C1 segment of cervical spinal cord (tissue), 14 donors: ENCODE data around the gene CLSTN2.

Experiments used
- DNase-seq, 14 donors: peaks; one replicate each; lab custom pipeline; 2025; lab: John Stamatoyannopoulos, UW

Gene CLSTN2

DNA sequence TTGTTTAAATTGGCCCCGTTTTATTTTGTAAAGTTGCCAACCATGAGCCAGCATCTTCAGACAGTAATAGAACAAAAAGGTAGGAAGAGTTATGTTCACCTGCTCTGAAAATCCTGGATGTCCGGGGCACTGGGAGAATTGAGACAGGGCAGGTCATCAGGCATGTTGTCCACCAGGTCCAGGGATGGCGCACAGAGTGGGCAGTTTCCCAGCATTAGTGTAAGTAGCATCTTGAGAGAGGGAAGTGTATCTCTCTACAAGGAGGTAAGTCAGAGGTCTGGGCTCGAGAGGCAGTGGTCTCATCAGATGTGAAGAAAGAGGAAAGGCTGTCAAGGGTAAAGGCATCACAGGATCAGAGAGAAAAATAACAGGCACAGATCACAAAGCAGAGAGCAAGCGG is 339.4 kb downstream of the CLSTN2 start:
- no peak for DNase-seq

DNA sequence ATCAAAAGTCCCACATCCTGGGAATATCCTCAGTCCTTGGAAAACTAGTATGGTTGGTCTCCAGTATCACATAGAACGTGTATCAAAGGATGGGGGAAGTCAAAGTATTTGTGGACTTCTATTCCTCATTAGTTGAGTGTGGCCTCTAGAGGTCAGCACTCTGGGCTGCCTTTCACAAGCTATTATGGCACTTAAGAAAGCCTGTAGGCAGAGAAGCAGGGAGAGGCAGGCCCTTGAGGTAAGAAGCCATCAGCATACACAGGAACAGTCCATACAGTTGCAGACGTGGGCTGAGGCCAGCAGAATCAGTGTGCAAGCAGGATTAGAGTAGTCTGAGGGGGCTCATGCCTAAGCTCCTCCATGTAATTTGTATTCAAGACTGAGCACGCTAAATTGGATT is 341.7 kb downstream of the CLSTN2 start:
- DNase-seq, result no peak

DNA sequence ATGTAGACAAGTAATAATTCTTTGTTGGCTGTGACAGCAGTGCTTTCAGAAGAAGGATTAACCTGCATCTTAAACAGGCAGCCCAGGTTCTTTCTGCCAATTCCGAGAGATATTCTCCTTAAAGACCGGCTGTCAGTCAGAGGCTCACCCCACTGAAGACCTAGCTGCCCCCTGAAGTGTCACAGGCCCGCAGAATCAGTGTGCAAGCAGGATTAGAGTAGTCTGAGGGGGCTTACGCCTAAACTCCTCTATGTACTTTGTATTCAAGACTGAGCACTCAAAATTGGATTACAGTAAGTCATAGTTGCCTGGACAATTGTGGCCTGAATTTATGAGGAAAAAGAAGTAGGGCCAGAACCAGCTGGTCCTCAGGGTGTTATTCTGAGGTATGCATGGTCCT is 342.9 kb downstream of the CLSTN2 start:
- DNase-seq, result no peak

DNA sequence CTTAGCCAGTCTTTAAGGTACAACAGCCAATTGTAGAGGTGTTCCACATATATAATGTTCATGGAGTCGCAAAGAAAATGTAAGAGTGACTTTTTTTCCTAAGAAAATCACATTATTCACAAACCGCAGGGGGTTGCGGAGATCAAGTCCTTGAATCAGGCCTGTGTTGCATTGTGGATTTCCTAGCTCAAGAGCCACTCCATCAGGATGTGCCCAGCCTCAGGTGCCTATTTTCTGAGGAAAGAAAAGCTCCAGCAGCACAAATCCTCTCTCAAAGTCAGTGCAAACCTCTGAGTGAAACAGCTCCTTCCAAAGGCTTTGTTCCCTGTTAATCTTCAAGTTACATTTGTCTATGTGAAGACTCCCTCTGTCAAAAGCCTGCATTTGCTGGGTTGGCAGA is 349.4 kb downstream of the CLSTN2 start:
- no peak for DNase-seq

DNA sequence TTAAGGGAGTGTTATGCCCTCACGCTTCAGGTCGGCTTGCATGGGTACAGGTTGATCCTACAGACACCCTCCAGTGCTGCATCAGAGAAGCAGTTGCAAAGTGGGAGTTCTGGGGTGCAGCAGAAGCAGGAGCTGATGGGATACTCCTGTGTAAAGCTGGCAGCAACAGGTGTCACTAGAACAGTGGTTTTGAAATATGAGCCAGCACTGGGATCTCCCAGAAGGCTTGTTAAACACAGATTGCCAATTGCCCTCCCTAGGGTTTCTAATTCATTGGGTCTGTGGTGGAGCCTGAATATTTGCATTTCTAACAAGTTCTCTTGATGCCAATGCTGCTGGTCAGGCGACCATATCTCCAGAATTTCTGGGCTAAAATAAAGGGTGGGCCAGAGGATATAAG is 350.4 kb downstream of the CLSTN2 start:
- no peak for DNase-seq

DNA sequence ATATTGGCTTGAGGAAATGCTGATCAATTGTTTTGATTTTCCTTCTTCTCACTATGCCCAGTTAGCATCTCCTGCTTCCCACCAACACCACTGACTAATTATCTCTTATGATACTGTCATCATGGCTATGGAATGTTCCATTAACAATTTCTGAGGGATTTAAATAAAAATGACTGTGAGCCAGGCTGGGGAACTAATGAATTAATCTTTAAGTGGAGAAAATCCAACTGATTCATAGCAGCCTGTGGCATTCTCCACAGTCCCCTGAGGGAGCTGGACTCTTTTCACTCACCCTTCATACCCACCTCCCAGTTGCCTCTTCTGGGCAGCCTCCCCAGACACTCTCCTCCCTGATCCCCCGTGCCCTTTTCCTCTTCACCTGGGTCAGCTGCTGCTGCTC is 353.6 kb downstream of the CLSTN2 start:
- DNase-seq, result no peak

DNA sequence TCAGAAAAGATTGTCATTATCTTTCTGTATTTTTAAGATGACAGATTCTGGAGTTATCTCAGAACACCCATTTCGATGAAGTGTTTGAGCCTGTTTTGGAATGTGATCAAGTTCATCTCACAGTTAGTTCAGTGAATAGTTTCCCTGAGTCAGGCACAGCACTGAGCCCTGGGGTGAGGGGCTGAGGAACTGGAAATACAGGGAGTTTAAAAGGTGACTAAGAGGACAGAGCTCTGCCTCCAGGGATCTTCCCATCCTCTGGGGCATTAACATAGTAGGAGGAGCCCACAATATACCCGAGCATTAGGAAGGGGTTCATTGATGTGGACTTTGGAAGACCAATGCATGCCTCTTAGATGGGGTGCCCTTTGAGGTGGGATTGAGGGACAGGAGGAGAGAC is 355.1 kb downstream of the CLSTN2 start:
- DNase-seq, result no peak

DNA sequence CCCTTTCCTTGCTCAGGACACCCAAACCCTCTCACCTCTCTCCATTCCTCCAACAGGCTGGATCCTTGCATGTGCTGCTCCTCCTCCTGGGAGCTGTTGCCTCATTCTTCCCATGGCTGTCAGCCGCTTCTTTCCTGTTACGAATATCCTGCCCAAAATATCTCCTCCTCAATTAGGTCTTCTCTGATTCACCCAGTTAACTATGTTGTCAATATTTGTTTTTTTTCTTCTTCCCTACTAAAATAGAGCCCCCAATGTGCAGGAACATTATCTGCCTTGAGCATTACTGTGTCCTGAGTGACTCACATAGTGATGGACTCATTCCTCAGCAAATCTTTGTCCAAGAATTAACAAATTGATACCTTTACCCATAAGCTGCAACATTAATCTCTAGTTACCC is 357.2 kb downstream of the CLSTN2 start:
- DNase-seq, result no peak

DNA sequence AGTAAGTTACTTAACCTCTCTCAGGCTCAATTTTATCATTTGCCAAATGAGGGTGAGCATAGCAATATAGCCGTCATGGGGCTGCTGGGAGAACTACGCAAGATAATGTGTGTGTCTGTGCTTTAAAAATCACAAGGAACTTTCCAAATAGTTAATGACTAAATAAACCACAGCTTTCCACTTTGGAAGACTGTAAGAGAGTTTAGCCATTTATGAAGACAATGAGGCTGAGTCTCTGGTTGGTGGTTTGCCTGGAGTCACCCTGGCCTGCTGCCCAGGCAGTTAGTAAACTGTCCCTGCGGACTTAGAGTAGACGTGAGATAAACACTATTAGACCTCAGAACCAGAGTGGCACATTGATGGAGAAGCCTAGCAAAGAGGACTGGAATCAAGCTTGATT is 357.7 kb downstream of the CLSTN2 start:
- peak in 2 of 14 donors; percentile 3 to 7 for DNase-seq

DNA sequence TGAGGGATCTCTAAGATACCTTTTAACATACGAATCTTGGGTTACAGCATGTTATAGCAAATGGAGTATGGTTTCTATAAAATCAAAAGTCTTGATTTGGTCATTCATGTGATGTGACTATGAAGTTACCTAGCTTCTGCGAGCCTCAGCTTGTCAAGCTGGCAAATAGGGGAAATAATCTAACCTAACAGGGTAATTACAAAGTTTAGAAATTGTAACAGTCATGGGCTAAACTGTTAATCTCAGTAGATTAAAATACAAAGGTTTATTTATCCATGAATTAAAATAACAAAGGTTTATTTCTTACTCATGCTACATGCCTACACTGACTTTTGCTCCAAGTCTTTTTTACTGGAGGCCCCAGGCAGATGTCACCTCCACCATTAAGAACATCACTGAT is 359.1 kb downstream of the CLSTN2 start:
- DNase-seq, result no peak

DNA sequence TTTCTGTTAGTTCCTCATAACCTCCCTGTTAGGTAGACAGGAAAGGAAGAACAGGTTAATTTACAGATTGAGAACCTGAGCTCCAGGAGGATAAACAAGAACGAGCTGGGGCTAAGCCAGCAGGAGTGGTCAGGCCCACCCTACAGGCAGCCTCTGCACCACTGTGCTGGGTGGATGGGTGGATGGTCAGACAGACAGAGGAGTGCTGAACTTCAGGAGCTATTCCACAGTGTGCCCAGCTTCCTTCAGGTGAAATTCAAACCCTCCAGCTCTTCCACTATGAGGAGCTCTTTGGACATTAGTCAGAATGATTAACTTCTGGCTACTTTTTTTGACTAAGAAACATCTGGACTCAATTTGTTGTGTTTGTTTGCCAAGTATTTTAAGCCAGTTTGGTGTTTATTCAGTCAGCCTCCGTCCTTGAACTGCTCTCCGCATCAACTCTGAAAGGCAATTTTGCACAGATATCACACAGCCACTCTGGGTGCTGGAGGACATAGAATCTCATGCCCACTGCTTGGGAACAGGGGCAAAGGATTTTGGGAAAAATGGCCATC is 361.9 kb downstream of the CLSTN2 start:
- DNase-seq, result no peak

DNA sequence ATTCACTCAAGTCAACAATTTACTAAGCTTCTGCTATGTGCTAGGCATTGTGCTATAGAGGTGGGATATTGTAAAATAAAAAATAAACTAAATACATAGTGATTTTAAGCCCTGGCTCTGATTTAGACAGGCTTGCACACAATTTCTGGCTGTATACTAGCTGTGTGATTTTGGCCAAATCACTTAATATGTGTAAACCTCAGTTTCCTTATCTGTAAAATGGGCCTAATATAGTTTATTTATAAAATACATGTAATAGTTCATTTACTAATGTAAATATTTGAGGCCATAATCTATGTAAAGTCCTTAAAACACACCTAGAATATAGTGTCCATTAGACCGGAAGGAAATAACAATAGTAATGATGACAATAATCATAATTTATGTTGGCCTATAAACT is 363.1 kb downstream of the CLSTN2 start:
- no peak for DNase-seq

DNA sequence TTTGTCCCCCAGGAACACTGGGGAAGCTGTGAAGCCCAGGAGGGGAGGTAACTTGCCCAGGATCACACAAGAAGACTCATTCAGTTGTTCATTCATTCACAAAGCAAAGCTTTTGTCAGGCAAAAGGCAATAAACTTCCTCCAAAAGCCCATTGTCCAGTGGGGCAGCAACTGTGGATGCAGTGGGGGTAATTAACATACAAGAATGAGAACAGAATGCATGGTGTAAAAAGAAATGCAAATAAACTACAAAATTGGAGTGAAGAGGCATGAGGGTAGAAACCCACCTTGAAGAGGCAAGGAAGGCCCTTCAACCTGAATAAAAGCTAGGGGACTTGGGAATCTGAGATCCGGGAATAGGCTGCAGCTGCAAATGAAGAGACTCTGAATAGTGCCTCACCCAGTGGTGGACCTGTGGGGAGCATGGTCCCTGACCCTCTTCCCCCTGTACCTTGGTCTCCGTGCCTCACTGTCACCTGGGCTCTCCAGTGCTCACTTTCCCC is 363.6 kb downstream of the CLSTN2 start:
- no peak for DNase-seq

DNA sequence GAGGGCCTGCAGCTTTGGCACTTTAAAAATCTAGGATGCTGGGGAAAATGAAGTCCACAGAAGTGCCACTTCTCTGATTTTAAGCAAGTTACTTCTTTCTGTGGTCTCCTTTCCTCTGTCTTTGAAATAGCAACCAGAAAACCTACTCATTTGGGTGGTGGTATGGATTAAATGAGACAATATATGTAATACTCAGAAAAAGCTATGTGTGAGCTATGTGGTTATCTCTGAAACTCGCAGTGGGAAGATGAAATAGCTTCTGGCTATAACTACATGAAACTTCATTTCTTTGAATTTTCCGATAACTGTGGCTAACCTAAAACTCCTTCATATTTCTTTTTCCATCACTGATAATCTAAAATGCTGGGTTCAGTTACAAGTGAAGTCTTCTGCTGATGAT is 368.9 kb downstream of the CLSTN2 start:
- no peak for DNase-seq

DNA sequence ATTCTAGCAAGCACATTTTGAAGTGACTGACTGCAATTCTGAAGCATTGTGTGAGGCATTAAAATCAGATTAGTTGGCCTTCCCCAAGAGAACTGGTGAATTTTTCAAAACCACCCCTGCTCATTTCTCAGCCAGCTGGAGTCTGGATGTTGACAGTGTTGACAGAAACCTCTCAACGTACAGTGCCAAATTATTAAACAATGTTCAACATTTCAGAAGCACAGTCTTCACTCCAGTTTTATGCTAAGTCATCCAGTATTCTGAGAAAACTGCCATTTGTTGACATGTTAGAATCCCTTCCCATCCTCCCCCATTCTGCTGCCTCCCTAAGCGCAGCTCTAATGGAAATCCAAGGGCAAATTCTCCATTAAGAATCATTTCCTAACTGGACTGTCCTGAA is 373.6 kb downstream of the CLSTN2 start:
- no peak for DNase-seq

DNA sequence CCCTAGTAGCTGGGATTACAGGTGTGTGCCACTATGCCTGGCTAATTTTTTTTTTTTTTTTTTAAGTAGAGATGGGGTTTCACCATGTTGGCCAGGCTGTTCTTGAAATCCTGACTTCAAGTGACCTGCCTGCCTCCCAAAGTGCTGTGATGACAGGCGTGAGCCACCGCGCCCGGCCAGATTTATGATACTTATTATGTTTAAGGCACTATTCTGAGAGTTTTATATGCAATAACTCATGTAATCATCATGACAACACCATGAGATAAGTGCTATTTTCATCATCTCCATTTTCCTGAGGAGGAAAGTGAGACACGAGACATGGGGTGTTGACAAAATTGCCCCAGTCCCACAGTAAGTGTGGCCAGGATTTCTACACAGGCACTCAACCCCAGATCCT is 376.4 kb downstream of the CLSTN2 start:
- no peak for DNase-seq

DNA sequence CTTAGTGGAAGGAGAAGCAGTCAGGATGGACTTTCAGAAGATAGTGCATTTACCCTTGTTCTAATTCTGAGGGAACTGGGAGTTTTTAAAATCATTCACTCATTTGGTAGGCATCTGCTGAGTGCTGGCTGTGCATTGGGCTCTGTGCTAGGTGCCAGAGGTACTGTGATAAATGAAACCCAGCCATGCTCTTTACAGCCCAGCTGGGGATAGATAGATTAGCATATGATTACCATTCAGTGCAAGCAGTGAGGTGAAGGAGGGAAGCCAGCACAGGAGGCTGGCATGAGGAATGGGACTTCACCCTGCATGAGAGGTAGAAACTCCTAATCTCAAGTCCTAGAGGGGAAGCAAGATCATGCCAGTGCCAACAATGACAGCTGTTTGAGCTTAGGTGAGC is 381.0 kb downstream of the CLSTN2 start:
- no peak for DNase-seq

DNA sequence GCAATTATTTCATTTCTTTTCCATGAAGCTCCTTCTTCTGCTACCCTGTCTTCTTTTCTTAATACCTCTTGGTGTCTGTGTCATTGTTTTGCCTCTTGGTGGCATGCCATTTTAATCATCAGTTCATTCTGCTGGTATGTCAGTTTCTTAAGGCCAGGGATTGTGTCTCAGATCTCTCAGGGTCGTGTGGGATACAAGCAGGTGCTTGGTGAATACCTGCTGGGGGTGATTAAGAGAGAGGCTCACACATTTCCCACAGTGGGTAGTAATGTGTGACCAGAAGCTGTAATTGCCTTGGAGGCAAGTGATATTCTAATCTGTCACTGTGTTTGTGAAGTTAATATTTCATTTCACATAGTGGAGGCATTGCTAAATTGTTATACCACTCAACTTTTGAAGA is 381.5 kb downstream of the CLSTN2 start:
- DNase-seq, result no peak

DNA sequence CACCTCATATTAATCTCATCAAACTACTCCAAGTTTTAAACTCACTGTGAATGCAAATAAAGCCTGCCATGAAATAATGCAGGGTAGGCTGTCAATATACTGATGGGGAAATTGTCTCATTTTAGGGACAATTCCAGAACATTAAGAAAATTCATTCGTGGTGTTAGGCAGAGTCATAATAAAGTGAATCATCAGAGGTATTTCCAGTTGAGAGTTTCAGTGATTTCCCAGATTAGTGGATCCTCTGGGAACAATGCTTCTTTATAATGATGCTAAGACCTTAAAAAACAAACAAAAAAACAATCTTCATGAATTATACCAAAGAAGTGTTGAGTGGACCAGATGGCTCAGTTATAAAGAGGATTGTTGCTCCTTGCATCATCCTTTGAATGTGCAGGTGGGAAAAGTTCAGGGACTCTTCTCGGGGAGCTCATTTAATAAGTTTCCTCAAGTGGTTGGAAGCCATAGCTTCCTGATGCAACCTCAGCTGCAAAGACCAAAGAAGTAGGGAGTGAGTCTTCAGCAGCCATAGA is 381.9 kb downstream of the CLSTN2 start:
- DNase-seq, result no peak

DNA sequence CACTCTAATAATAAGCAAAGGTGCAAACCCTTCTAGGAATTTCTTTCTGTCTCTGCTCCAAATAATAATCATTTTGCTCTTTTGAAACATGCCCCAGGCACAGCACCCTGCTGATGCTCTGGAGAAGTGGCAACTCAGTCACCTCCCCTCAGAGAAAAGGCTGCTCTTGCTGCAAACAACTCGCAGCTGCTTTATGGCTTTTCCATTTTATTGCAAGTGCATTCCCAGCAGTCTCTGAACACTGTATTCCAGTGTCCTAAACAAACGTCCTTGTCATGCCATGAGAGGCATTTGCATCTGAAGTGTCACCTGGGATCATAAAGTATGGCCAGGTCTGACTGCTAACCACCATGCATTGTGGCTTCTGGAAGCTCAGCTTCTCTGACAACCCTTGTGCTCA is 384.8 kb downstream of the CLSTN2 start:
- DNase-seq, result no peak

DNA sequence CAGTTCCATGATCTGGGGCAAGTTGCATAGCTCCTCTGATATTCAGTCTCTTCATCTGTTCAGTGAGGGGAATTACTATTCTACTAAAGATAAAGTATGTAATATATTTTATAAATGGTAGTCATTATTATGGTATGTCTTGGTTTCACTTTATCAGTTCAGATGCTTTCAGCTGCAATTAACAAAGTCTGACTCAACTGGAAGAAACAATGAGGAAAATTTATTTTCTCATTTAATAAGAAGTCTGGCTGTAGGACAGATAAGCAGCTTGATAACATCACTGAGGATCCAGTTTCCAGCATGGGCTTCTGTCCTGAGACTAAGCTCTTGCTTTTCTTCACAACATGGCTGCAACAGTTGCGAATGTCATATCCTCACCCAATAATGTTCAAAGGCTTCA is 388.6 kb downstream of the CLSTN2 start:
- DNase-seq, result no peak

DNA sequence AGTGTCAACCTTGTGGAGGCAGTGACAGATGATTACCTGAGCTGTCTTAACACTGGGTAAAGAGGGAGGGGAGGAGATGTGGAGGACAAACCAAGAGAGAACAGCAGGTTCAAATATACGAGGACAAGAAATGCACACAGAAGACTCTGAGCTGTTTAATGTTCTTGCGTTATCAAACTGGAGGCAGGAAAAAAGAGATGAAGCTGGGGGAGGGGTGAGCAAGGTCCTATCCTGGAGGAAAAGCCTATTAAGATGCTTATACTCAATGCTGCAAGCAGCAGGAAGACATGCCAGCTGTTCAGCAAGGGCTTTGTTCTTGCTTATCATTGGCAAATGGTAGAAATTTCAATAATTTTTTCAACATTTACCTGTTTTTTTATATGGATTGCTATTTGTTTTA is 397.1 kb downstream of the CLSTN2 start:
- DNase-seq, result no peak

DNA sequence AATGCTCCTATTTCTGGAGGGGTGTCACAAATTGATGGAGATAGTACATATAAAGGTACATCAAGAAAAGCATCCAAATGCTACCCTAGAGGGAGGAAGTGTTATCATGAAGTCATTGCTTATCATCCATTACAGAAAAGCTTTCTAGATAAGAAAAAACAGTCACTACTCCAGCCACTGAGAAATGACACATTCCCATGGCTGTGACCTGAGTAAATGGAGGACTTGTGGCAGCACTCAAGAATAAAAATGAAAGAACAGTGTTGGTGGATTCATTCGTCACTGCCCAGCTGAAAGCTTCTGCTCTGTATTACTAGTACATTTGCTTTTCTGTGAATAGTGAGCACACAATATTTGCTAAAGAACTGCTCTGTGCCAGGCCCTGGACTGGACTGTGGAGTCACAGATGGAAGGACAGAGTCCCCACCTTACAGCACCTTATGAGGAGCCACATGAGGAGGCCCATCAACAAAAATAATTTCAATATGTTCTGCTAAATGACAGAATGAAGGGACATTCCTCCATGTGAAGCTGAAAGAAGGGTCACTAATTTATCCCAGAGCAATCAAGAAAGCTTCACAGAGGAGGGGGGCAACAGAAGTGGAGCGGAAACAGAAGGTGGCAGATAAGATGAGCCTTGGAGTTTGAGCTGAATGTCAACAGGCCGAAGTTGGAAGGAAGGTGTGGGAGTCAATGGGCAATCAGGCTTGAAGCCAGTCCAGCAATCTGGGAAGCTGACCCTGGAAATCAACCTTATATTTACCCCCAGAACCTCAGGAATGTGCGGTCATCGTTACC is 399.3 kb downstream of the CLSTN2 start:
- no peak for DNase-seq
